HepG2 (cell line): Measurements from ENCODE around the gene DOCK3. TPM values are rescaled to one million over a fixed set of nuclear protein-coding genes. Genes with fewer than 3 reads are reported as not detected.

Experiments
- ATAC-seq: fragments of 200-7000 bp; cut with Tn5 transposase; 3 replicates; pipeline ENCODE4 v1.9.1; 2020; ENCODE audit warnings: mild to moderate bottlenecking, moderate library complexity
- BruUV-seq: library from RNA; stranded (reverse); fragments of 400-500 nt; replicated peaks from 2 replicates; lab custom pipeline; 2021; lab: Mats Ljungman, UMichigan
- CTCF ChIA-PET: fragments of 300-600 bp; formaldehyde crosslinking; extraction: SDS; loops from one replicate; lab custom pipeline; 2021; ENCODE audit warnings: low total read pairs, inconsistent platforms, low intra/inter-chr PET ratio; lab: Yijun Ruan, JAX
- POLR2A ChIA-PET: fragments of 350-600 bp; sonication (Branson Sonifier 250); formaldehyde crosslinking; loops from one replicate; lab custom pipeline; 2020; ENCODE audit warnings: antibody characterized with exemption, inconsistent platforms; lab: Yijun Ruan, JAX
- DNase-seq: peaks from one replicate; pipeline ENCODE4 v3.0.0-alpha.2; 2015; ENCODE audit warnings: low spot score
- FAIRE-seq: peaks from 3 replicates; lab custom pipeline; 2011; peaks lifted over from hg19 to GRCh38; lab: Jason Lieb, UNC
- H2AFZ ChIP-seq: one replicate; pipeline ENCODE4 v1.6.1; 2011; ENCODE audit warnings: low read length, inconsistent platforms
- H3K27ac ChIP-seq: fragments of 300-600 bp; 3 replicates; pipeline ENCODE4 v1.8.0; 2011; ENCODE audit warnings: mixed run types, mild to moderate bottlenecking, mixed read lengths, low read length, inconsistent platforms; ENCODE audit not compliant: insufficient read depth; ENCODE audit errors: extremely low read length
- H3K27me3 ChIP-seq, 2 experiments: fragments of 200-600 bp in 1 of 2; 2 replicates in 1 of 2; 3 replicates in 1 of 2; pipeline versions ENCODE4 v1.6.0 to v1.8.0; 2011; ENCODE audit warnings: low read length in 2 of 2, mild to moderate bottlenecking in 2 of 2, moderate library complexity in 2 of 2, inconsistent platforms in 1 of 2; ENCODE audit not compliant: insufficient read depth in 2 of 2, control insufficient read depth in 1 of 2
- H3K36me3 ChIP-seq, 2 experiments: fragments of 200-600 bp in 1 of 2; replicated peaks in 1 of 2; 2 replicates in 1 of 2; 3 replicates in 1 of 2; pipeline versions ENCODE4 v1.5.1 to v1.8.0; 2011; ENCODE audit warnings: low read length in 2 of 2, inconsistent platforms in 1 of 2; ENCODE audit not compliant: insufficient read depth in 2 of 2, control insufficient read depth in 1 of 2
- H3K4me1 ChIP-seq: 2 replicates; pipeline ENCODE4 v1.5.1; 2012; ENCODE audit warnings: low read length, inconsistent platforms; ENCODE audit not compliant: insufficient read depth
- H3K4me2 ChIP-seq: 2 replicates; pipeline ENCODE4 v1.6.0; 2011; ENCODE audit warnings: low read depth, low read length, inconsistent platforms
- H3K4me3 ChIP-seq, 3 experiments: fragments of 200-600 bp in 1 of 3; sonication (generic), shearing (Covaris generic) in 1 of 3; replicated peaks in 1 of 3; 2 replicates each; pipeline ENCODE4 v1.5.1; 2011 to 2016; ENCODE audit warnings: low read length in 3 of 3, inconsistent platforms in 2 of 3, low read depth in 2 of 3, mild to moderate bottlenecking in 2 of 3, control low read depth in 1 of 3, mixed read lengths in 1 of 3; ENCODE audit not compliant: insufficient read depth in 1 of 3
- H3K79me2 ChIP-seq: one replicate; pipeline ENCODE4 v1.6.1; 2011; ENCODE audit warnings: low read length, inconsistent platforms; ENCODE audit not compliant: insufficient read depth
- H3K9ac ChIP-seq: 2 replicates; pipeline ENCODE4 v1.6.0; 2011; ENCODE audit warnings: mild to moderate bottlenecking, low read depth, low read length, inconsistent platforms; ENCODE audit not compliant: insufficient read depth
- H3K9me3 ChIP-seq: 2 replicates; pipeline ENCODE4 v1.5.1; 2012; ENCODE audit warnings: mild to moderate bottlenecking, low read length
- H4K20me1 ChIP-seq: 2 replicates; pipeline ENCODE4 v1.6.0; 2011; ENCODE audit warnings: inconsistent platforms, mild to moderate bottlenecking, low read length, moderate library complexity; ENCODE audit not compliant: insufficient read depth
- E2F5 ChIP-seq: sonication (generic); formaldehyde crosslinking; conservative IDR thresholded peaks from 2 replicates; pipeline ENCODE4 v1.4.0; 2020; ENCODE audit warnings: missing genetic modification reagents
- SNAPC2 ChIP-seq: sonication (generic); formaldehyde crosslinking; IDR thresholded peaks from 2 replicates; pipeline ENCODE4 v1.8.1; 2022; ENCODE audit warnings: mild to moderate bottlenecking, missing genetic modification reagents
- XBP1 ChIP-seq: sonication (generic); formaldehyde crosslinking; IDR thresholded peaks from 2 replicates; pipeline ENCODE4 v1.5.0; 2020; ENCODE audit warnings: missing genetic modification reagents
- ZNF609 ChIP-seq: sonication (generic); formaldehyde crosslinking; IDR thresholded peaks from 2 replicates; pipeline ENCODE4 v1.4.0; 2020; ENCODE audit warnings: mild to moderate bottlenecking, missing genetic modification reagents, borderline replicate concordance
- ZNF816 ChIP-seq: sonication (generic); formaldehyde crosslinking; IDR thresholded peaks from 2 replicates; pipeline ENCODE4 v1.8.0; 2022; ENCODE audit warnings: missing genetic modification reagents, mild to moderate bottlenecking, borderline replicate concordance
- WGBS: methylation state at CpG from one replicate; pipeline ENCODE4 v1.1.6; 2017; ENCODE audit warnings: low lambda C conversion rate; 5-methylcytosine and 5-hydroxymethylcytosine counted together
- in situ Hi-C: cut with HindIII; loops from 2 replicates; pipeline ENCODE4 v1.10.0; 2017; ENCODE audit warnings: low pct_unique_long_range_greater_than_20kb; ENCODE audit not compliant: extremely low pct_ligation_motif_present
- intact Hi-C: fragments of 100-400 bp; cut with micrococcal nuclease; formaldehyde crosslinking; loops from one replicate; pipeline ENCODE4 v1.10.0; 2022; ENCODE audit not compliant: unreplicated experiment
- polyA plus RNA-seq, 8 experiments: library from polyadenylated mRNA; depleted of rRNA in 3 of 8; stranded (reverse) in 7 of 8; unstranded in 1 of 8; fragments of >200 nt; fragmentation: Illumina TruSeq in 4 of 8; extraction: Trizol in 4 of 8; gene quantifications; 2 replicates each; pipeline versions ENCODE4 v1.2.1 to v1.2.3, GENCODE V29; 2011 to 2016; ENCODE audit warnings: low read depth in 4 of 8, missing spikeins in 1 of 8, mixed read lengths in 1 of 8; ENCODE audit not compliant: insufficient read depth in 1 of 8
- total RNA-seq, 5 experiments: library from RNA; depleted of rRNA; stranded (reverse); fragments of >200 nt; fragmentation: Illumina TruSeq; extraction: Trizol; gene quantifications; 2 replicates each; pipeline ENCODE4 v1.2.3, GENCODE V29; 2016; ENCODE audit warnings: low read depth in 1 of 5

Gene DOCK3
- total and polyA plus RNA-seq, 2 of the 13 experiments (the other 11 are each of a cell fraction or from before 2014, with no cell fraction given) = not detected

- intact Hi-C loops = no loop called here
- in situ Hi-C loops = no loop called here
- Histone ChIP-seq H3K4me1 (no peaks in the 10 kb centered on the region), H2AFZ (no peak overlapping the region), H3K9ac (no peak overlapping the region), H3K27ac (no peak overlapping the region), H3K4me2 (no peak overlapping the region), H4K20me1 (peaks cover 3% of the 10 kb centered on the region; the same call in 1 of the 2 replicates), H3K79me2 (no peaks in the 10 kb centered on the region), H3K36me3 (peaks cover 5 to 27% of the 10 kb centered on the region in 2 experiments), H3K27me3 (no peaks in the 10 kb centered on the region), H3K9me3 (no peaks in the 10 kb centered on the region), H3K4me3 (no peak overlapping the region)
- BruUV-seq = no TSS peak
- DNase-seq (no peak), ATAC-seq (no peak), FAIRE-seq (no peak)
- WGBS = 92% methylated on average over 6 of the region's 6 CpGs
- TF ChIP-seq ZNF609 (no peak), SNAPC2 (no peak), XBP1 (CRISPR knock-in tag) (no peak), ZNF816 (CRISPR knock-in tag) (no peak), E2F5 (no peak)
- ChIA-PET CTCF (no interaction called here), POLR2A (no interaction called here)
Observed at GRCh38 chr3:50639055-50639494, 35.7 kb upstream of the DOCK3 start.
